B cell (primary cell): ENCODE data around the gene CDC42EP2.

Experiments
- CTCF ChIP-seq: fragments of 200-600 bp; IDR thresholded peaks from one replicate; pipeline ENCODE4 v1.8.0; 2022; ENCODE audit warnings: antibody characterized with exemption, mild to moderate bottlenecking
- EZH2 ChIP-seq: IDR thresholded peaks from 2 replicates; pipeline ENCODE4 v1.6.1; 2012; ENCODE audit warnings: borderline replicate concordance, low read depth, mild to moderate bottlenecking, moderate library complexity, low read length; ENCODE audit not compliant: insufficient read depth, poor library complexity, severe bottlenecking

GRCh38 chr11:65308281-65308891 is 6.3 kb upstream of the CDC42EP2 start:
- no peak for TF ChIP-seq EZH2
- no peak for TF ChIP-seq CTCF
